Nephron progenitor cell (in vitro differentiated cells): ENCODE data around the gene ADGRL3.

ENCODE experiments used
- DNase-seq: peaks from one replicate; pipeline ENCODE4 v3.0.0; 2021
- H3K27ac Mint-ChIP-seq: 2 replicates; pipeline ENCODE4 v1.8.0; 2021; ENCODE audit warnings: mild to moderate bottlenecking, moderate library complexity, mixed read lengths
- H3K27me3 Mint-ChIP-seq: 2 replicates; pipeline ENCODE4 v1.8.0; 2021; ENCODE audit warnings: mild to moderate bottlenecking, low read depth, mixed read lengths; ENCODE audit not compliant: poor library complexity
- H3K36me3 Mint-ChIP-seq: 2 replicates; pipeline ENCODE4 v1.8.0; 2021; ENCODE audit warnings: low read depth, mixed read lengths
- H3K4me1 Mint-ChIP-seq: 2 replicates; pipeline ENCODE4 v1.8.0; 2021; ENCODE audit warnings: mixed read lengths
- H3K4me3 Mint-ChIP-seq: 2 replicates; pipeline ENCODE4 v1.8.0; 2021; ENCODE audit warnings: mild to moderate bottlenecking, moderate library complexity, mixed read lengths
- H3K9me3 Mint-ChIP-seq: 2 replicates; pipeline ENCODE4 v1.8.0; 2021; ENCODE audit warnings: mild to moderate bottlenecking, moderate library complexity, mixed read lengths
- TF ChIP-seq, protein P1 (sequence below): fragments of 200-600 bp; sonication (generic); IDR thresholded peaks from 2 replicates; pipeline ENCODE4 v1.5.0; 2021; ENCODE audit warnings: antibody characterized with exemption

Gene ADGRL3

DNA sequence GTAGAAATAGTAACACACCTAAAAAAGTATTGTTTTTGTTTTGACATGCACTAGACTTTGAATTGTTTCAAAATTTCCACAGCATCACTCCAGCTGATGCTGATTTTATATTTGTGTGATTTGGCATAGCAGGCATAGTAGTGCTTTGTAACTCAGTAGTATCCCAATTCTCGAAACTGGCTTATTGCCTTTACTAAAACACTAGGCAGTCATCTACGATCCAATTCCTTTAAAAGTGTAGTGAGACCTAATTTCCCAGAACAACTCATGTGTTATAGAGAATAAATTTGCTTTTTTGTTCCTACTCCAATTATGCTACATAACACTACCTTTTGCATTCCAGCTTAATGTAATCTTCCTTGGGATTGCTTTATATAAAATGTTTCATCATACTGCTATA lies 797.7 kb downstream of the ADGRL3 start:
- no peaks in the 10 kb centered on the region for H3K36me3 Mint-ChIP-seq
- peaks cover 11% of the 10 kb centered on the region for H3K4me1 Mint-ChIP-seq
- H3K9me3 Mint-ChIP-seq = no peaks in the 10 kb centered on the region
- DNase-seq = no peak
- H3K27ac Mint-ChIP-seq = no peak overlapping the region
- TF ChIP-seq, protein P1, sequence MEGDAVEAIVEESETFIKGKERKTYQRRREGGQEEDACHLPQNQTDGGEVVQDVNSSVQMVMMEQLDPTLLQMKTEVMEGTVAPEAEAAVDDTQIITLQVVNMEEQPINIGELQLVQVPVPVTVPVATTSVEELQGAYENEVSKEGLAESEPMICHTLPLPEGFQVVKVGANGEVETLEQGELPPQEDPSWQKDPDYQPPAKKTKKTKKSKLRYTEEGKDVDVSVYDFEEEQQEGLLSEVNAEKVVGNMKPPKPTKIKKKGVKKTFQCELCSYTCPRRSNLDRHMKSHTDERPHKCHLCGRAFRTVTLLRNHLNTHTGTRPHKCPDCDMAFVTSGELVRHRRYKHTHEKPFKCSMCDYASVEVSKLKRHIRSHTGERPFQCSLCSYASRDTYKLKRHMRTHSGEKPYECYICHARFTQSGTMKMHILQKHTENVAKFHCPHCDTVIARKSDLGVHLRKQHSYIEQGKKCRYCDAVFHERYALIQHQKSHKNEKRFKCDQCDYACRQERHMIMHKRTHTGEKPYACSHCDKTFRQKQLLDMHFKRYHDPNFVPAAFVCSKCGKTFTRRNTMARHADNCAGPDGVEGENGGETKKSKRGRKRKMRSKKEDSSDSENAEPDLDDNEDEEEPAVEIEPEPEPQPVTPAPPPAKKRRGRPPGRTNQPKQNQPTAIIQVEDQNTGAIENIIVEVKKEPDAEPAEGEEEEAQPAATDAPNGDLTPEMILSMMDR = no peak
- H3K4me3 Mint-ChIP-seq = no peak overlapping the region
- H3K27me3 Mint-ChIP-seq = no peaks in the 10 kb centered on the region

DNA sequence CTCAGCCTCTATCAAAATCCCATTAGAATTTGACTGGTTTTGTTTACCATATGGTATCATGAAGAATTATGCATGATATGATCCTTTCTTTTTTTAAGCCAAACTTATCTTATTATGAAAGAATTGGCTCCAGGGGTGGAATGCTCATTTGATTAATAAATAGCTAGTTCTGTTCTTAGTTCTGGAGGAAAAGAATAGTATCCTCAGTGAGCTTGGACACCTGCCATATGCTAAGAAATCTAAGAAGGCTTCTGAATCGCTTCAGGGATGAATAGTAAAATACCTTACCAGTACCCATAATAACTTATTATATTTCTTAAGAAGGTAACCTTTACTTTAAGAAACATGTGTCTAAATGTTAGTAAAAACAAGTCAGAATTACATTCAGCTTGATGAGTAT lies 803.6 kb downstream of the ADGRL3 start:
- TF ChIP-seq, protein P1 = no peak
- Mint-ChIP-seq H3K4me1 (peaks cover 7% of the 10 kb centered on the region), H3K27ac (no peak overlapping the region), H3K4me3 (no peak overlapping the region), H3K36me3 (no peaks in the 10 kb centered on the region), H3K9me3 (no peaks in the 10 kb centered on the region), H3K27me3 (no peaks in the 10 kb centered on the region)
- no peak for DNase-seq

DNA sequence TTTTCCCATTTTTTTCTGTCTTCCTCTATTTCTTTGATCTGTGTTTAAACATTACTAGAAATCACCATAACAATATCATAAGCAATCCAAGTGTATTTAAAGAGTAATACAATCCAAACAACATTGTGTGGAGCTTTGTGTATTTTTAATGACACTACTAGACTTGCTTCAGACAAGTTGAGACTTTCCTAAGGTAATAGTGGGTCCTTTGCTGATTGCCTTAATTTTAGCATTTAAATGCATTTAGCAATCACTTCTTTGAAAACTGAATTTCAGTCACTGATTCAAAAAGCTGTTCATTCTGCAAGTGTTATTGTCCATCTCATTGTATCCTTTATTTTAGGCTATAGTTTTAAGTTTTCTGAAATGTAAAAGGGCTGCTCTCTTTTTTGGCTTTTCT lies 804.8 kb downstream of the ADGRL3 start:
- Mint-ChIP-seq H3K27ac (no peak overlapping the region), H3K4me1 (peaks cover 7% of the 10 kb centered on the region), H3K9me3 (no peaks in the 10 kb centered on the region), H3K27me3 (no peaks in the 10 kb centered on the region), H3K36me3 (no peaks in the 10 kb centered on the region), H3K4me3 (no peak overlapping the region)
- no peak for DNase-seq
- TF ChIP-seq, protein P1 = no peak

DNA sequence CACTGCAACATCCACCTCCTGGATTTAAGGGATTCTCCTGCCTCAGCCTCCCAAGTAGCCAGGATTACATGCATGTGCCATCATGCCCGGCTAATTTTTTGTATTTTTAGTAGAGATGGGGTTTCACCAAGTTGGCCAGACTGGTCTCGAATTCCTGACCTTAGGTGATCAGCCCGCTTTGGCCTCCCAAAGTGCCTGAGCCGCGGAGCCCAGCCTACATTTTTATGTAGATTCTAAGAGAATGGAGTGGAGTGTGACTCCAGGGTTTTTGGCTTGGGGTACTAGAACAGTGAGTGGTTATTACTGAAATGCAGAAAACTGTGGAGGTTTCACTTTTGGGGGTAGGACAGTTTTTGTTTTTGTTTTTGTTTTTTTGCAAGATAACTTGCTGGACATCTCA lies 806.0 kb downstream of the ADGRL3 start:
- Mint-ChIP-seq H3K27ac (no peak overlapping the region), H3K4me1 (peaks cover 7% of the 10 kb centered on the region), H3K27me3 (no peaks in the 10 kb centered on the region), H3K36me3 (no peaks in the 10 kb centered on the region), H3K9me3 (no peaks in the 10 kb centered on the region), H3K4me3 (no peak overlapping the region)
- no peak for DNase-seq
- TF ChIP-seq, protein P1 = no peak

DNA sequence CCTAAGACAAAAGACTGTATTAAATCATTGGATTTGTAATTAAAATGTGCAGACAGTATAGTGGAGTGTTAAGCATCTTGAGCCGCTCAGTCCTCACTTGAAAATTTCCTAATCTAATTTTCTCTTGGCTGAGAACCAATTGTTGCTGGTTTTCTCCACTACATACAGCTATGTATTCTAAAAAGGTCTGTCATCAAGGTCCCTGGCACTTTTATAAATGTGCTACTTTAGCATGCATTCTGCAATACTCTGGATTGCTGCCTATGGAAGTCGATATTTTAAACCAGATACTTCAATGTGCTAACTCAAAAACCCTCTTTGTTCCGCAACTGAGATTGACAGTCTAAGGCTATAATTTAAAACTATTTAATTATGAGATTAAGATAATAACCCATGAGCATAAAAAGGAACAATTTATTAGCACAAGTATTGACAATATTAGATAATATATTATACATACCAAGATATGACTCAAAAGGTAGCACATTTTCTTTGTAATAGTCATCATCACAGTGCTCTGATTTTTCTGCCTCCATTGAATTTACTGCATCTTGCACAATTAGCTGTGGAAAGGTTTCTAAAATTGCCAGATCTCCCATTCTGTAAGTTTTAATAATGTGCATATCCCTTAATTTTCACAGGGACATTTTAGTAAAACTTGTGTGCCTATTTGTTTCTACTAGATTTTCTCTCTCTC lies 815.1 kb downstream of the ADGRL3 start:
- no peak overlapping the region for H3K4me3 Mint-ChIP-seq
- H3K27me3 Mint-ChIP-seq = peaks cover 4% of the 10 kb centered on the region
- no peak for DNase-seq
- no peaks in the 10 kb centered on the region for H3K9me3 Mint-ChIP-seq
- peaks cover 5% of the 10 kb centered on the region for H3K36me3 Mint-ChIP-seq
- TF ChIP-seq, protein P1 = no peak
- no peak overlapping the region for H3K27ac Mint-ChIP-seq
- no peaks in the 10 kb centered on the region for H3K4me1 Mint-ChIP-seq

DNA sequence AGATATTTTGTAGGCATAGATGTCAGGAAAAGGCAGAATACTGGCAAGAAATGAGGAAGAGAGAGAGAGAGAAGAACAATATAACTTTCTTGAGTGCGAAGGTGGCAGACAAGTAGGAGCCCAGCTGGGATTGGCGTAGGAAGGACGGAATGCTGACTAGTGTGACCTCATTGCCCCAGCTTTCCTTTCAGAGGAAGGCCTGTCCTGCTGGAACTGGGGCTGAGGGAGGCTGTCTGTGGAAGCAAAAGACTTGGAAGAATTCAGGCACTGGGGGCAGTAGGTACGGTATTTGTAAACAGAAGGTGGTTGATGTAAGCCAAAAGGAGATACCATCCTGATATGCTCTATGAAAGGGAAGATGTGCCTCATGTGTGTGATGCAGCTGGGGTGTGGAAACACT lies 818.4 kb downstream of the ADGRL3 start:
- no peak overlapping the region for H3K27ac Mint-ChIP-seq
- peaks cover 4% of the 10 kb centered on the region for H3K27me3 Mint-ChIP-seq
- no peak for DNase-seq
- no peak overlapping the region for H3K4me3 Mint-ChIP-seq
- TF ChIP-seq, protein P1 = no peak
- no peaks in the 10 kb centered on the region for H3K9me3 Mint-ChIP-seq
- H3K4me1 Mint-ChIP-seq = no peaks in the 10 kb centered on the region
- no peaks in the 10 kb centered on the region for H3K36me3 Mint-ChIP-seq
